Mesendoderm (in vitro differentiated cells): ENCODE results near the gene MAPKAPK5. TPM values are rescaled to one million over a fixed set of nuclear protein-coding genes. Genes with fewer than 3 reads are reported as not detected.

Source experiments
- DNase-seq: peaks from one replicate; pipeline ENCODE4 v3.0.0; 2013
- H2AK5ac ChIP-seq: 2 replicates; pipeline ENCODE4 v1.6.1; 2013; ENCODE audit warnings: low read length, inconsistent platforms
- H2BK120ac ChIP-seq: 2 replicates; pipeline ENCODE4 v1.6.1; 2013; ENCODE audit warnings: low read depth, mild to moderate bottlenecking, low read length, moderate library complexity, mixed read lengths
- H2BK15ac ChIP-seq: replicated peaks from 2 replicates; pipeline ENCODE4 v1.6.1; 2013; ENCODE audit warnings: low read depth, mild to moderate bottlenecking, moderate library complexity
- H2BK5ac ChIP-seq: 2 replicates; pipeline ENCODE4 v1.6.1; 2013; ENCODE audit warnings: low read length, inconsistent platforms
- H3K18ac ChIP-seq: 2 replicates; pipeline ENCODE4 v1.6.1; 2013; ENCODE audit warnings: mild to moderate bottlenecking, low read length, mixed read lengths
- H3K23ac ChIP-seq: one replicate; pipeline ENCODE4 v1.6.1; 2013; ENCODE audit warnings: low read length
- H3K27ac ChIP-seq: 2 replicates; pipeline ENCODE4 v1.5.1; 2013; ENCODE audit warnings: low read depth, mild to moderate bottlenecking, inconsistent platforms, low read length, moderate library complexity
- H3K27me3 ChIP-seq: 2 replicates; pipeline ENCODE4 v1.6.1; 2013; ENCODE audit warnings: low read length, control low read depth, mild to moderate bottlenecking, inconsistent platforms; ENCODE audit not compliant: insufficient read depth, poor library complexity
- H3K36me3 ChIP-seq: 2 replicates; pipeline ENCODE4 v1.6.1; 2013; ENCODE audit warnings: low read length, inconsistent platforms; ENCODE audit not compliant: control insufficient read depth, insufficient read depth
- H3K4ac ChIP-seq: one replicate; pipeline ENCODE4 v1.6.1; 2013; ENCODE audit warnings: low read depth, mild to moderate bottlenecking, low read length, moderate library complexity
- H3K4me1 ChIP-seq: 2 replicates; pipeline ENCODE4 v1.6.1; 2013; ENCODE audit warnings: low read depth, low read length, inconsistent platforms; ENCODE audit not compliant: control insufficient read depth
- H3K4me2 ChIP-seq: 2 replicates; pipeline ENCODE4 v1.6.1; 2013; ENCODE audit warnings: low read length
- H3K4me3 ChIP-seq: 2 replicates; pipeline ENCODE4 v1.5.1; 2013; ENCODE audit warnings: mild to moderate bottlenecking, low read length
- H3K56ac ChIP-seq: one replicate; pipeline ENCODE4 v1.6.1; 2013; ENCODE audit warnings: low read length
- H3K79me1 ChIP-seq: 2 replicates; pipeline ENCODE4 v1.6.1; 2013; ENCODE audit warnings: low read length, inconsistent platforms
- H3K79me2 ChIP-seq: 2 replicates; pipeline ENCODE4 v1.6.1; 2013; ENCODE audit warnings: mild to moderate bottlenecking, low read length; ENCODE audit not compliant: control insufficient read depth, insufficient read depth
- H3K9ac ChIP-seq: 2 replicates; pipeline ENCODE4 v1.6.1; 2013; ENCODE audit warnings: low read length, inconsistent platforms
- H4K5ac ChIP-seq: one replicate; pipeline ENCODE4 v1.6.1; 2013; ENCODE audit warnings: low read length
- H4K8ac ChIP-seq: one replicate; pipeline ENCODE4 v1.6.1; 2013; ENCODE audit warnings: low read depth, mild to moderate bottlenecking, control low read depth, low read length, moderate library complexity
- WGBS: extraction: QIAGEN DNeasy Blood & Tissue Kit; methylation state at CpG from one replicate; pipeline ENCODE4 v1.1.7; 2013; ENCODE audit warnings: low lambda C conversion rate, missing lambda C conversion rate; ENCODE audit not compliant: insufficient coverage; ENCODE audit errors: extremely low coverage; 5-methylcytosine and 5-hydroxymethylcytosine counted together
- polyA plus RNA-seq, 2 experiments: library from polyadenylated mRNA; stranded (reverse); fragments of 200-250 nt; gene quantifications; one replicate each; pipeline ENCODE4 v1.2.3, GENCODE V29; 2013

Gene MAPKAPK5
- polyA plus RNA-seq (2013, experiment 1 of 2), result 35.8 TPM
- polyA plus RNA-seq (2013, experiment 2 of 2), result 34.7 TPM

GRCh38 chr12:111841750-111842555 is at the start of gene MAPKAPK5:
Gene MAPKAPK5, plus strand, starts transcription at chr12:111842228. Its CDS starts 506 bp downstream, at chr12:111842734.
- H2BK5ac ChIP-seq, result no peak within 1 kb of the TSS
- H2AK5ac ChIP-seq, result peak within 1 kb of the TSS; percentile 2
- H3K4ac ChIP-seq, result peak within 1 kb of the TSS; percentile 81
- no peaks in the 10 kb centered on the region for H3K36me3 ChIP-seq
- H3K27me3 ChIP-seq, result no peaks in the 10 kb centered on the region
- peak within 1 kb of the TSS; percentile 95 for H3K4me3 ChIP-seq
- no peak within 1 kb of the TSS for H4K5ac ChIP-seq
- H3K4me2 ChIP-seq, result peak within 1 kb of the TSS; percentile 86
- DNase-seq, result peak; percentile 97
- H2BK15ac ChIP-seq, result no peak within 1 kb of the TSS
- H3K56ac ChIP-seq, result peak within 1 kb of the TSS; percentile 98
- H3K4me1 ChIP-seq, result no peaks in the 10 kb centered on the region
- peaks cover 60% of the 10 kb centered on the region for H3K79me2 ChIP-seq
- no peak within 1 kb of the TSS for H4K8ac ChIP-seq
- no peak within 1 kb of the TSS for H2BK120ac ChIP-seq
- peaks cover 14% of the 10 kb centered on the region for H3K79me1 ChIP-seq
- H3K18ac ChIP-seq, result peak within 1 kb of the TSS; percentile 20
- peak within 1 kb of the TSS; percentile 91 for H3K9ac ChIP-seq
- H3K23ac ChIP-seq, result no peak within 1 kb of the TSS
- WGBS, result no CpG with 5 or more reads among the region's 84 CpGs
- H3K27ac ChIP-seq, result peak within 1 kb of the TSS; percentile 54

- H3K79me2 ChIP-seq, result no peaks in the 10 kb centered on the region
- H3K36me3 ChIP-seq, result peaks cover 12% of the 10 kb centered on the region
Observed at GRCh38 chr12:111792856-111793235, 49.2 kb upstream of the MAPKAPK5 start.

GRCh38 chr12:111798182-111798581 is 43.8 kb upstream of the MAPKAPK5 start:
- Histone ChIP-seq H2AK5ac (no peak overlapping the region), H4K5ac (no peak overlapping the region), H3K36me3 (peaks cover 8% of the 10 kb centered on the region), H3K4ac (no peak overlapping the region), H3K79me1 (no peaks in the 10 kb centered on the region), H4K8ac (no peak overlapping the region), H3K79me2 (no peaks in the 10 kb centered on the region), H3K56ac (no peak overlapping the region), H2BK15ac (no peak overlapping the region), H3K4me3 (no peak overlapping the region), H2BK5ac (no peak overlapping the region), H3K4me2 (no peak overlapping the region), H3K27ac (no peak overlapping the region), H3K9ac (no peak overlapping the region), H3K27me3 (no peaks in the 10 kb centered on the region), H3K23ac (no peak overlapping the region), H3K4me1 (no peaks in the 10 kb centered on the region), H2BK120ac (no peak overlapping the region), H3K18ac (no peak overlapping the region)
- no peak for DNase-seq
- no CpG with 5 or more reads among the region's 4 CpGs for WGBS

More at GRCh38 chr12:111792856-111793235, 49.2 kb upstream of the MAPKAPK5 start:
- no peak overlapping the region for H2AK5ac ChIP-seq
- no peaks in the 10 kb centered on the region for H3K4me1 ChIP-seq
- H4K5ac ChIP-seq, result no peak overlapping the region
- no peaks in the 10 kb centered on the region for H3K79me1 ChIP-seq
- DNase-seq, result no peak
- no peak overlapping the region for H3K18ac ChIP-seq
- H2BK120ac ChIP-seq, result no peak overlapping the region
- H3K9ac ChIP-seq, result no peak overlapping the region
- no peak overlapping the region for H3K4me3 ChIP-seq
- no peak overlapping the region for H2BK15ac ChIP-seq
- H3K4ac ChIP-seq, result no peak overlapping the region
- H3K23ac ChIP-seq, result no peak overlapping the region
- no peak overlapping the region for H2BK5ac ChIP-seq
- H3K27me3 ChIP-seq, result no peaks in the 10 kb centered on the region
- no peak overlapping the region for H4K8ac ChIP-seq
- no peak overlapping the region for H3K56ac ChIP-seq
- no peak overlapping the region for H3K27ac ChIP-seq
- no peak overlapping the region for H3K4me2 ChIP-seq
- no CpG with 5 or more reads among the region's 3 CpGs for WGBS

- no peak for DNase-seq
- no CpG with 5 or more reads among the region's 9 CpGs for WGBS
- no peaks in the 10 kb centered on the region for H3K4me1 ChIP-seq
- H3K27ac ChIP-seq, result no peak overlapping the region
- no peak overlapping the region for H2BK15ac ChIP-seq
- H3K27me3 ChIP-seq, result no peaks in the 10 kb centered on the region
- H4K8ac ChIP-seq, result no peak overlapping the region
- no peak overlapping the region for H3K56ac ChIP-seq
- no peak overlapping the region for H2BK5ac ChIP-seq
- no peak overlapping the region for H3K4me2 ChIP-seq
- H2AK5ac ChIP-seq, result no peak overlapping the region
- H3K9ac ChIP-seq, result no peak overlapping the region
- H3K18ac ChIP-seq, result no peak overlapping the region
- H2BK120ac ChIP-seq, result no peak overlapping the region
- no peaks in the 10 kb centered on the region for H3K79me1 ChIP-seq
- peaks cover 8% of the 10 kb centered on the region for H3K36me3 ChIP-seq
- no peak overlapping the region for H3K4ac ChIP-seq
- H3K79me2 ChIP-seq, result no peaks in the 10 kb centered on the region
- H4K5ac ChIP-seq, result no peak overlapping the region
- no peak overlapping the region for H3K23ac ChIP-seq
- H3K4me3 ChIP-seq, result no peak overlapping the region
Observed at GRCh38 chr12:111799758-111800157, 42.3 kb upstream of the MAPKAPK5 start.

GRCh38 chr12:111803038-111803626 is 38.9 kb upstream of the MAPKAPK5 start:
- no peak overlapping the region for H4K5ac ChIP-seq
- no peak overlapping the region for H3K23ac ChIP-seq
- no peak overlapping the region for H3K18ac ChIP-seq
- no peak overlapping the region for H3K9ac ChIP-seq
- no peak for DNase-seq
- H3K4me3 ChIP-seq, result no peak overlapping the region
- H2BK5ac ChIP-seq, result no peak overlapping the region
- no peak overlapping the region for H3K4ac ChIP-seq
- no peak overlapping the region for H2BK120ac ChIP-seq
- H3K56ac ChIP-seq, result no peak overlapping the region
- H3K27me3 ChIP-seq, result no peaks in the 10 kb centered on the region
- no peak overlapping the region for H2BK15ac ChIP-seq
- H3K79me2 ChIP-seq, result no peaks in the 10 kb centered on the region
- H2AK5ac ChIP-seq, result no peak overlapping the region
- peaks cover 6% of the 10 kb centered on the region for H3K36me3 ChIP-seq
- H3K4me2 ChIP-seq, result no peak overlapping the region
- no peaks in the 10 kb centered on the region for H3K4me1 ChIP-seq
- no peaks in the 10 kb centered on the region for H3K79me1 ChIP-seq
- no peak overlapping the region for H3K27ac ChIP-seq
- no peak overlapping the region for H4K8ac ChIP-seq
- WGBS, result no CpG with 5 or more reads among the region's 6 CpGs
